Fibroblast of skin of back (primary cell): ENCODE data around the gene TOB1.
A peak's percentile ranks its signal among the peaks of the same experiment; 100 is the strongest.

Experiments used
- DNase-seq: peaks from one replicate; pipeline ENCODE4 v3.0.0-alpha.2; 2013

TOB1 gene

DNA sequence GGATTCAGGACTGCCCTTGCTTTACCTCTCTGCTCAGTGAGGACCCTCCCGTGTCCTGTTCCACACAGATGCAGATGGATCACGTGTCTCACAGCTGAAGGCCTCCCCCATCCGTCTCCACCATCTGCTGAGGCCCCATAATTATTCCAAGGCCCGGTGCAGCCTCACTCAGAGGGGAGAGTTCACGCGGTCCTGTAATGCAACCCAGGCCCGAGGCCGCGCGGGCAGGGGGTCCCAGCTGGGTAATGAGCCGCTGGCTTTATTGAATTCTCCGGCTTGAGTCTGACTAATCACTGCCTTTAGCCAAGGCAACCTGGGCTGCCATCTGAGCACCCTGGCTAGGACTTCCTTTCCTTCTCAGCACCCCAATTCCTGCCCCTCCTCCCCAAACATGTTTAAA, 35.2 kb downstream of the TOB1 start:
- DNase-seq: no peak

DNA sequence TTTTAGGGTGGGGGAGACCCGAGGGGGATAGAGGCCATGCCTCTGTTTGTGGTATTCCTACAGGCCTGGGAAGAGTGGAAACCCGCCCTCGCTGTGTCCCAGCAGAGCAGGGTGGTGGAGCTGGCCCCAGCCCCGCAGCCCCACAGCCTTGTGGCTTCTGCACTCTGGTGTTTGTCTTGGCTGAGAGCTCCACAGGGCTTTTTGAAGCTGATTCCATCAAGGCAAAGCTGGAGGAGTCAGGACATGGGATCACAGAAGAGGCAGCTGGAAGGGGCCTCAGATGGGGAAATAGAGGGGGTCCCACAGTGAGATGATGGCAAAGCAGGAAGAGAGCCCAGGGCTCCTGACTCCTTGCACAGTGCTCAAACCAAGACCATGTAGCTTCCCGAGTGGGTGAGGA, 35.8 kb downstream of the TOB1 start:
- DNase-seq: peak; percentile 32

DNA sequence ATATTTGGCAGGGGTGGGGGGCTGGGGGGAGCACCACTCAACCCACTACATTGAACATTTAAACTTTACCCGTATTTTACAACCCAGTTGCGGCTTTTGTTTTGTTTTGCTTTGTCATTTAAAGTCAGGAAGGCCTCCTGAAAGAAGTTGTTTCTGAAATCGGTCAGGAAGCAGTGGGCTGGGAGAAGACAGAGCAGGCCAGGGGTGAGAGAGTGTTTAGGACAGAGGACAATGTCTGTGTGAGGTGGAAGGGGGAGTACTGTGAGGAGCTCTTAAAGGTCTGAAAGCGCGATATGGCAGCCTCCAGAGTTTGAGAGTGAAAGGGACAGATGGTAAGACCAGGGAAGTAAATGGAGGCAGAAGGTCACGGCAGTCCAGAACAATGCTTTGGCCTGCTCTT, 36.8 kb downstream of the TOB1 start:
- no peak for DNase-seq

DNA sequence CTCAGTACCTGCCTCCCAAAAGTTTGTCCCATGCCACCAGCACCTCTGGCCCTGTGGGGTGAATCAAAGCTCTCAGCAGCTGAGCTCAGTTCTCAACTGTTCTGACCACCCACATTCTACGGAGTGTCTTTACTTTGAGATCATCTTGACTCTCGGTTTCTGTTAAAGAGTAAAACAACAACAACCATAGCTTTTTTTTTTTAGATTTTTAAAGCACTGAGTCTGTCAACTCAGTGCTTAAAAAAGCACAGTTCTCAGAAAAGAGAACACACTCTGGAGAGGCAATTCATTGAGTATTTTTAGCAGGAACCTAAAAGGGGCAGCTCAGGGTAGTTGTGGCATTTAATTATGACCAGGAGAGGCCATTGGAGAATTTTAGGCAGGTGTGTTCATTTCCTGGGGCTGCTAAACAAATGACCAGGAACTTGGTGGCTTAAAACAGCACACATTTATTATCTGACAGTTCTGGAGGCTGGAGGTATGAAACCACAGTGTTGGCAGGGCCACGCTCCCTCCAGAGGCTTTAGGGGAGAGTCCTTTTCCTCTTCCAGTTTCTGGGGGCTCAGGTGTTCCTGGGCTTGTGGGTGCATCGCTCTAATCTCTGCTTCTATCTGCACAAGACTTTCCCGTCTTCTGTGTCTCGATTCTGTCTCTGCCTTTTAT, 37.5 kb downstream of the TOB1 start:
- DNase-seq: no peak

DNA sequence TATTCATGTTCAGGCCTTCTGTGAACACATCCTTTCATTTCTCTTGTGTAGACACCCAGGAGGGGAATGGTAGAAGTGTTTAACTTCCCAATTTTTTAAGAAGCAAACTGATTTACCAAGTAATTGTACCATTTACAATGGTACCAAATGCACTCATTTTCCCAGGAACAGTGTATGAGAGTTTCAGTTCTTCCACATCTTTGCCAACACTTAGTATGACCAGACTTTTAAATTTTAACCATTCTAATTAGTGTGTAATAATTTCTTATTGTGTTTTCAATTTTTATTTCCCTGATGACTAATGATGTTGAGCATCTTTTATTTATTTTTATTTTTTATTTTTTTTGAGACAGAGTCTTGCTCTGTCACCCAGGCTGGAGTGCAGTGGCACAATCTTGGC, 41.0 kb downstream of the TOB1 start:
- DNase-seq: no peak

DNA sequence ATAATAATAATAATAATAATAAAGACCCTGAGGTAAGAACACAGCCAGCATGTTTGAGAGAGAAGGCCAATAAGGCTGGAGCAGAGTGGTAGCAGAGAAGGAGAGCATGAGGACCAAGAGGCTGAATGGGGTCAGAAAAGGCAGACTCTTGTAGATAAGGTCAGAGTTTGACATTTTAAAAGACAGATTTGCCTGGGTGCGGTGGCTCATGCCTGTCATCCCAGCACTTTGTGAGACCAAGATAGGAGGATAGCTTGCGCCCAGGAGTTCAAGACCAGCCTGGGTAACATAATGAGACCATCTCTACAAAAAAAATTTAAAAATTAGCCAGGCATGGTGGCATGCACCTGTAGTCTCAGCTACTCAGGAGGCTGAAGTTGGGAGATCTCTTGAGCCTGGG, 41.7 kb downstream of the TOB1 start:
- no peak for DNase-seq

DNA sequence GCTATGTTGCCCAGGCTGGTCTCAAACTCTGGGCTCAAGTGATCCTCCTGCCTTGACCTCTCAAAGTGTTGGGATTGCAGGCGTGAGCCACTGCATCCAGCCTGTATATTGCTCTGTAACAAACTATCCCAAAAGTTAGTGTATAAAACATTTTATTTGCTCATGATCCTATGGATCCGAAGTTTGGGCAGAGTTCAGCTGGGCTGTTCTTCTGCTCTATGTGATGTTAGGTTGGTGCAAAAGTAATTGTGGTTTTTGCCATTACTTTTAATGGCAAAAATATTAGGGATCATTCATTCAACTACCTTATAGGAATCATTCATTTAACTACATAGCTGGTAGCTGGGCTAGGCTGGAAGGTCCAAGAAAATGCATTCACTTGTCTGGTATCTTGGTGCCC, 43.6 kb downstream of the TOB1 start:
- no peak for DNase-seq

DNA sequence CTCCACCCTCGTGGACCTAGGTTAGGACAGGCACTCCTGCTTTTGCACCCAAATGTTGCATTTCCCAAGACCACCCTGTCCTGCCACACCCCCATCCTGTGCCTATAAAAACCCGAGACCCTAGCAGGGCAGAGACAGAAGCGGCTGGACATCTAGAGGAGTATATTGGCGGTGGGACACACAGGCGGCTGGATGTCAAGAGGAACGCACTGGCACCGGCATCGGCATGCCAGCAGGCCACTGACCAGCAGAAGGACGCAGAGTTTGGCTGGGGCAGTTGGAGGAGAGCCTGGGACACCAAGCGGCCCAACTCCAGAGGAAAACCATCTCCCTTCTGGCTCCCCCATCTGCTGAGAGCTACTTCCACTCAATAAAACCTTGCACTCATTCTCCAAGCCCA, 45.5 kb downstream of the TOB1 start:
- no peak for DNase-seq

DNA sequence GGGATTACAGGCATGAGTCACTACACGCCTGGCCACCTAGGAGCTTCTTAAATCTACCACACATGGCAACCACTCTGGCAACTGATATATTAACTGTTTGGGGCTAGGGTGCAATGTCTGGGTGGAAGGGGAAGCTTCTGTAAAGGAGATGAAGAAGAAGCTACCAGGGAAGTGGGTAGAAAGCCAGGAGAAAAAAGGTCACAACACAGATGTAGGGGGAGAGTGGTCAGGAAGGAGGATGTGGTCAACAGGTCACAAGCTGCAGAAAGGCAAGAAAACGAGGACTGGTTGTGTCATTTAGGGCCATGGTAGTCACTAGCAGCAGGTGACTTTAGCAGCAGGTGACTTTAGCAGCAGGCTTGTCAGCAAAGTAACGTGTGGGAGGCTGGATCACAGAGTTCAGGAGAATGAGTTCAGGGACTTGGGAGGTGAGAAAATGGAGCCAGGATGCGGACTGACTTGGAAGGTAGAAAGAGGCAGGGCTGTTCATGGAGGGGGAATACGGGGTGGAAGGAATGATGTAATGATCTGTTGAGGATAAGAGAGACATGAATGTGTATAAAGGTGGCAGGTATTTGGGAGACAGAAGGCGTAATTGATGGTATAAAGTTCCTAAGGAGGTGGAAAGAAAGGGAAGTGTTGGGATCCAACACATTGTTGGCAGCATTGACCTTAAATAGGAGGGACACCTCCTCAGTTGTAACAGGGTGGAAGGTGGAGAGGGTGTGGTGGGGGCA, 47.1 kb downstream of the TOB1 start:
- no peak for DNase-seq

DNA sequence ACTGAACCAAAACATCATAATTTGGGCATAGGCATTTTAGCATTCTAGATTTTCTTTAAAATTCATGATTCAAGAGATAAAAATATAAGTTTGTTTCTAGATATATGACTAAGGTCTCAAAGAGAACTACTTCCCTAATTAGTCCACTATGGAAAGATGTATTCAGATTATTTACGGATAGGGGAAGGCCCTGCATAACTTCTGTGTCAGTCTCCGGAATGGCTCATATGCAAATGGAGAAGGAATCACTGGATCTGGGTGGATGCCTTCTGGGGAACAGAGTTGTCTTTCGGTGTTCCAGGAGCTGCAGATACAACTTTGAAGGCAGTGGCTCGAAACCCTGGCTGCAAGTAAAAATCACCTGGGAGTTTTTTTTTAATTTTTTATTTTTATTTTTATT, 47.9 kb downstream of the TOB1 start:
- no peak for DNase-seq

DNA sequence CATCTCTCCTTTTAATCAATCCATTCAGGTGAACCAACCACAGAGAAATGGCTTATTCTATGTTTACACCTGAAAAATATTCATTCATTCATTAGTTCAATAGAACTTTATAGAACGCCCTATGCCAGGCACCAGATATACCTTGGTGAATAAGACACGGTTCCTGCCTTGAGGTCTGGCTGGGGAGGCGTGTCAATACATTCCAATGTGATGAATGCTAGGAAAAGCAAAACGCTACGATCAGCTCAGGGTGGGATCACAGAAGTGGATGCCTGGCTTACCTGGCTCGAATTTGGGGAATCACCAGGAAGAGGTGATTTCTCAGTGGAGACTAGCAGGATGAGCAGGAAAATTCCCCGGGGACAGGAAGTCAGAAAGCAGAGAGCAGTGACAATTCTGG, 48.3 kb downstream of the TOB1 start:
- peak; percentile 54 for DNase-seq

DNA sequence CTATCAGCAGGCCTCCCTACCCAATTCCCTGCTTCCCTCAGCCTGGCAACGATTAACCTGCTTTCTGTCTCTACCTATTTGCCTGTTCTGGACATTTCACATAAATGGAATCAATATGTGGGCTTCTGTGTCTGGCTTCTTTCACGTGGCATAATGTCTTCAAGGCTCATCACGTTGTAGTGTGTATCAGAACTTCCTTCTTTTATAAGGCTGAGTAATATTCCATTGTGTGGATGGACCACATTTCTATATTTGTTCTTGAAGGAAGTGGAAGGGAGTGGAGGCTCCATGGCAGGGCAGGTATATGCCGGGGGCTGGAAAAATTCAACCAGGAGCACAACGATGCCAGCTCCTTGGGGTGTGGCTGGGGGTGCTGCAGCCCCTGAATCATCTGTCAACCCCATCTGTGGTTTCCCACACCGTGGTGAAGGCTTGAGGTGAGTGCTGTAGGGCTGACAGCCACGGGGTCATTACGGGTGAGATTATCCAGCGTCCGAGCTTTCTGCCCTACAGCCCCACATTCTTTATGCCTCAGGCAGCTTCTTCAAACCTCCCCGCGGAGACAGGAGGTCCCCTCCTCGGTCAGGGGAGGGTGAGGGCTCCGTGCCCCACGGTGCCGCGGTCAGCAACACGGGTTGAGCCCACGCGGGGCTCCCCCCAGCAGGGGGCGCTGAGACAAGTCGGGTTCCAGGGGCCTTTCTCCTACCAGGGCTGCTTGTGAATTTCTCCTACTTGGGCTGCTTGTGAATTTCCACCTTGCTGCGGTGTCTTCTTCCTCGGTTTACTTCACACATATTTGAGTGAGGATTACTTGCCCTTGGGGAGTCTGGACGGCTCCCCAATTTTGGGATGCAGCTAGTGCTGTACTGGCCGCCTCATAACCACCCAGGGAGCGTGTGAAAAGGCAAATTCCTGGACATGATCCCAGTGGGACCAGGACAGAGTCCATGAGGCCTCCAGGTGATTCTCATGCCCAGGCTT, 49.1 kb downstream of the TOB1 start:
- peak; percentile 18 for DNase-seq

DNA sequence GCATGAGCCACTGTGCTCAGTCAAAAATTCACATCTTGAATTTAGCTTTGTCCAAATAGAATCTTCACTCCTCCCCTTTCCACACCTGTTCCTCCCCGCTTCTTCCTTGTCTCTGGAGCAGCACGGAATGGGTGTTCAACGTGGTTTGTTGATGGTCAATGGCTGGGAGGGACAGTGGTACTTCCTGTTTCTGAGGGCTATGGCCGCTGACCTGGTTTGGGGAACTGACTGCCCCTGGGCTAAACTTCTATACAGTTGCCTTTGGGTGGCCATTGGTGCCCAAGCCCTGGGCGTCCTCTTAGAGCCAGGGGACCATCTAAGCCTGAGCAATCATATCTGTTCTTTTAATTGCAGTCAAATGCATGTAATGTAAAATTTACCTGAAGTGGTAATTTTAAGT, 49.9 kb downstream of the TOB1 start:
- DNase-seq: no peak

DNA sequence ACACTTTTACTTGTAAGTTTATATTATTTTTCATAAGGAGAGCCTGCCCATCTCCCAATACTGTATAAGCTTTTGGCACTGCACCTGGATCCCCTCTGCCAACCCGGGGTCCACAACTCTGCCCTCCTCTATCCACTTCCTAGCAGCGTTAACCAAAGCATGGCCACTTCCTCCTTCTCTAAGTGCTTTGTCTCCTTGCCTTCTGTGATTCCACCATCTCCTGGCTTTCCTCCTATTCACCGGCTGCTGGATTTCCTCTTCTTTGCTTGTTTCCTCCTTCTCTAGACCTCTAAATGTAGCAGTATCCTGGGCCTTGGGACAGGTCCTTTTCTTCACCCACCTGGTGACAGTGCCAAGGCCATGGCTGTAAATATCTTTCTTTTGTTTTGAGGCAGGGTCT, 50.8 kb downstream of the TOB1 start:
- DNase-seq: no peak

DNA sequence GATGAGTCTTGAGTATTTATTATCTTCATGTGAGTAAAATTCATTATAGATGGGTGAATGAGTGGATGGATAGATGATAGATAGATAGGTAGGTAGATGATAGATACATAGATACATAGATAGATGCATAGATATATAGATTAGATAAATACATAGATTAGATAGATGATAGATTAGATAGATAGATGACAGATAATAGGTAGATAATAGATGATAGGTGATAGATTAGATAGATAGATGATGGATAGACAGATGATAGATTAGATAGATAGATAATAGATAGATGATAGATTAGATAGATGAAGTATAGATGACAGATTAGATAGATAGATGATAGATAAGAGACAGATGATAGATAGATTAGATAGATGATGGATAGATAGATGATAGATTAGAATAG, 52.6 kb downstream of the TOB1 start:
- DNase-seq: no peak
